Retinal pigment epithelial cell (primary cell): Measurements from ENCODE around the gene B9D2.
A peak's percentile ranks its signal among the peaks of the same experiment; 100 is the strongest.

ENCODE experiments used
- DNase-seq: peaks from one replicate; pipeline ENCODE4 v3.0.0-alpha.2; 2010; ENCODE audit warnings: low read depth
- H3K4me3 ChIP-seq: 2 replicates; pipeline ENCODE4 v1.5.1; 2011; ENCODE audit warnings: mild to moderate bottlenecking, low read length, control low read depth, moderate library complexity
- TF ChIP-seq, protein P1 (sequence below): conservative IDR thresholded peaks from 2 replicates; pipeline ENCODE4 v1.5.1; 2011; ENCODE audit warnings: low read depth, low read length, control low read depth, inconsistent platforms

Gene B9D2

DNA sequence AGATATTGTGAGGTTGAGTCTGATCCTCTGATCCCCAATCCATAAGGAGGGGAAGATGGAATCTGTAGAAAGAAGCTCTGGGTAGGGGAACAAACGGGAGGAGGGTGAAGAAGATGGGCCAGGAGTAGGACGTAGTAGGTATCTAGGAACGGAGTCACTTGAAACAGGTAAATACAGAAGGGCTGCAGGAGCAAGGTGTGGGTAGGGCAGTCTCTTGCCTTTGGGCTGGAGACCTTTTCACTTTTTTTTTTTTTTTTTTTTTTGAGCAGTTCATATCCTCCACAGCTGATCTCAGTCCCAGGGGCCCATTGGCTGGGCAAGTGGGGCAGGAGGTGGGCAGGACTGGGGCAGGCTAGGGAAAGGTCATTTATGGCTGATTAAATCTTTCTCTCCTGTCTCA, 35.1 kb upstream of the B9D2 start:
- no peak for DNase-seq
- H3K4me3 ChIP-seq, result peak overlapping the region; percentile 100
- TF ChIP-seq, protein P1, sequence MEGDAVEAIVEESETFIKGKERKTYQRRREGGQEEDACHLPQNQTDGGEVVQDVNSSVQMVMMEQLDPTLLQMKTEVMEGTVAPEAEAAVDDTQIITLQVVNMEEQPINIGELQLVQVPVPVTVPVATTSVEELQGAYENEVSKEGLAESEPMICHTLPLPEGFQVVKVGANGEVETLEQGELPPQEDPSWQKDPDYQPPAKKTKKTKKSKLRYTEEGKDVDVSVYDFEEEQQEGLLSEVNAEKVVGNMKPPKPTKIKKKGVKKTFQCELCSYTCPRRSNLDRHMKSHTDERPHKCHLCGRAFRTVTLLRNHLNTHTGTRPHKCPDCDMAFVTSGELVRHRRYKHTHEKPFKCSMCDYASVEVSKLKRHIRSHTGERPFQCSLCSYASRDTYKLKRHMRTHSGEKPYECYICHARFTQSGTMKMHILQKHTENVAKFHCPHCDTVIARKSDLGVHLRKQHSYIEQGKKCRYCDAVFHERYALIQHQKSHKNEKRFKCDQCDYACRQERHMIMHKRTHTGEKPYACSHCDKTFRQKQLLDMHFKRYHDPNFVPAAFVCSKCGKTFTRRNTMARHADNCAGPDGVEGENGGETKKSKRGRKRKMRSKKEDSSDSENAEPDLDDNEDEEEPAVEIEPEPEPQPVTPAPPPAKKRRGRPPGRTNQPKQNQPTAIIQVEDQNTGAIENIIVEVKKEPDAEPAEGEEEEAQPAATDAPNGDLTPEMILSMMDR, result no peak

DNA sequence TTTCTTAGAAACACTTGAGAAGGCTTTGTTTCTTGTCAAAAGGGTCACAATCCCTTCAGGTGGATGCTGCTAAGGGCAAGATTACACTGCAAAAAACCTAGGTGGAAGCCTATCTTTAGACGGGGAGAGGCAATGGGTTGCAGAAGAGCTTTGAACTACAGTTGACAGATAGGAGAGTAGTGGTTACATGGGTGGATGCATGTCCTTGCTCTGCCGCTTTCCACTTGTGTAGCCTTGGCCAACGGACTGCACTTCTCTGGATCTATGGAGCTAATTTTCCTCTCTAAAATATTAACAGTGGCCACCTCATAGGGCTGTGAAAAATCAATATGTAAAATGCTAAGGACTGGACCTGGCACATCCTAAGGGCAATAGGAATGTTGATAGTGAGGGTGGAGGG, 34.6 kb upstream of the B9D2 start:
- peak overlapping the region; percentile 100 for H3K4me3 ChIP-seq
- DNase-seq, result no peak
- TF ChIP-seq, protein P1, result no peak

GRCh38 chr19:41398050-41398418, 34.1 kb upstream of the B9D2 start:
- DNase-seq, result no peak
- TF ChIP-seq, protein P1, result no peak
- H3K4me3 ChIP-seq, result peak overlapping the region; percentile 100

- peak; percentile 99 for DNase-seq
- TF ChIP-seq, protein P1, result no peak
- peak within 1 kb of the TSS; percentile 100 for H3K4me3 ChIP-seq
Measured at GRCh38 chr19:41397086-41398049, 33.4 kb upstream of the B9D2 start, which contains the start of the genes BCKDHA and EXOSC5. Gene BCKDHA, plus strand, starts transcription at chr19:41397818. Its CDS starts 10 bp downstream, at chr19:41397828. Gene EXOSC5, minus strand, starts transcription at chr19:41397359. Its CDS starts 31 bp downstream, at chr19:41397328.

- TF ChIP-seq, protein P1, result no peak
- H3K4me3 ChIP-seq, result no peak overlapping the region
Measured at GRCh38 chr19:41395355-41395754, 31.4 kb upstream of the B9D2 start.

DNA sequence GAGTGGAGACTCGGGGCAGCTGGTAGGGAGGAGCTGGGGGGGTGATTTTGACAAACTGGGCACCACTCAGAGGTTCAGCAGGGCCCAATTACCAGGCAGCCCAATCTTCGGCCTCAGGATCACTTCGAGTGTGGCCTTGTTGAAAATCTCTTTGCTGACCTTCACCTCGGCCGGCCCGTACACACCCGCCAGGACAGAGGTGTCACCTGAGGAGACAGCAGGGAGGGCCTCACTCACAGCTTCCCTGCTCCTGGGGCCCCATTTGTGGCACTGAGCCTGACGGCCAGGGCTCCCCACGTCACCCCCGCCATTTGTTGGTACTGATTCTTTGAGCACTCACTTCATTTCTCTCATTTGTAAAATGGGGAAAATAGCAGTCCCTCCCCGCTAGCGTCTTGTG, 28.8 kb upstream of the B9D2 start:
- H3K4me3 ChIP-seq, result no peak overlapping the region
- TF ChIP-seq, protein P1, result no peak
- DNase-seq, result no peak

More at GRCh38 chr19:41395355-41395754, 31.4 kb upstream of the B9D2 start:
- DNase-seq, result no peak

DNA sequence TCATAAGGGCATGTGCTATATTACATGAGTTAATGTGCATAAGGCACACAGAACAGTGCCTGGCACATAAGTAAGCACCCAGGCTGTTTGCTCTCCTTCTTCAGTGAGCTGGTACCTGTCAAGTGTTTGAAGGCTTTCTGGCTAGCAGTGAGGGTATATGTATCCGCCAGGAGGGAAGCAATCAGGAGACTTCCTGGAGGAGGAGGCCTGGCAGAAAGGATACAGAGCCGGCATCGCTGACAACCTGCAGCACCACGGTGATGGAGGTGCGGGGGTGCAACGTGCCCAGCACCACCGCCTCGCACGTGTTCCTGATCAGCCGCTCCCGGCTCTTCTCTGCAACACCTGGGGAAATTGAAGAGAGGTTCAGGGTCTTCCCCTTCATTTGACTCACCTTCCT, 27.7 kb upstream of the B9D2 start:
- no peak for DNase-seq
- TF ChIP-seq, protein P1, result no peak
- H3K4me3 ChIP-seq, result no peak overlapping the region
